Neural progenitor cell (in vitro differentiated cells): ENCODE measurements around the gene ADAM20.

ENCODE experiments used
- CTCF ChIP-seq: fragments of 200-600 bp; sonication (generic); IDR thresholded peaks from 2 replicates; pipeline ENCODE4 v1.5.1; 2017; ENCODE audit warnings: antibody characterized with exemption, mild to moderate bottlenecking
- EZH2 ChIP-seq: fragments of 200-600 bp; sonication (generic); IDR thresholded peaks from 2 replicates; pipeline ENCODE4 v1.6.1; 2017; ENCODE audit warnings: antibody characterized with exemption, mild to moderate bottlenecking, moderate library complexity
- EZH2phosphoT487 ChIP-seq: fragments of 200-600 bp; sonication (generic); IDR thresholded peaks from 2 replicates; pipeline ENCODE4 v1.6.1; 2017; ENCODE audit warnings: antibody characterized with exemption

- TF ChIP-seq CTCF (no peak), EZH2 (no peak), EZH2phosphoT487 (no peak)
Measured at GRCh38 chr14:70525691-70526090, 9.1 kb downstream of the ADAM20 start.
